Activated naive CD8-positive, alpha-beta T cell treated with anti-CD3 and anti-CD28 coated beads, Interleukin-2, amount 50 U/mL, for 16 hours (primary cell): ENCODE results near the gene NECAP2.
"Not testable (repeated sequence)": the region's sequence is repeated elsewhere in the genome, so short reads cannot be mapped to it uniquely, and the experiment has no call there.

ENCODE experiments used
- DNase-seq: peaks from one replicate; pipeline ENCODE4 v3.0.0-alpha.2; 2020; ENCODE audit warnings: low read depth, low spot score

The NECAP2 gene

GRCh38 chr1:16425125-16426025 is 15.1 kb upstream of the NECAP2 start:
- DNase-seq = no peak

GRCh38 chr1:16430606-16431005 is 9.9 kb upstream of the NECAP2 start:
- DNase-seq = no peak

GRCh38 chr1:16433030-16433429 is 7.5 kb upstream of the NECAP2 start:
- DNase-seq = no peak

- no peak for DNase-seq
These were observed 6.5 kb upstream of the NECAP2 start for GRCh38 chr1:16434007-16434406.

GRCh38 chr1:16434501-16434900 is 6.0 kb upstream of the NECAP2 start:
- no peak for DNase-seq

- no peak for DNase-seq
These were observed 3.5 kb upstream of the NECAP2 start, which contains the start of gene SPATA21 for GRCh38 chr1:16436946-16437474. SPATA21 (minus strand) TSS chr1:16437424; CDS start chr1:16431371, 6,053 bp downstream.

GRCh38 chr1:16438516-16438915 is 2.0 kb upstream of the NECAP2 start:
- DNase-seq = no peak

- no peak for DNase-seq
These were observed 1.6 kb upstream of the NECAP2 start for GRCh38 chr1:16438924-16439323.

GRCh38 chr1:16440131-16440469 is 424 bp upstream of the NECAP2 start:
- DNase-seq = no peak

- DNase-seq = no peak
These were observed 750 bp downstream of the NECAP2 start for GRCh38 chr1:16441282-16441665.

- DNase-seq = no peak
These were observed 1.7 kb downstream of the NECAP2 start for GRCh38 chr1:16442265-16442664.

- no peak for DNase-seq
These were observed 2.4 kb downstream of the NECAP2 start for GRCh38 chr1:16442941-16443340.

- DNase-seq = no peak
These were observed 3.6 kb downstream of the NECAP2 start for GRCh38 chr1:16443975-16444770.

- no peak for DNase-seq
These were observed 4.5 kb downstream of the NECAP2 start for GRCh38 chr1:16445052-16445451.

- DNase-seq = no peak
These were observed 5.6 kb downstream of the NECAP2 start for GRCh38 chr1:16446116-16446515.

- no peak for DNase-seq
These were observed 7.1 kb downstream of the NECAP2 start for GRCh38 chr1:16447641-16448040.

GRCh38 chr1:16449065-16449464 is 8.5 kb downstream of the NECAP2 start:
- DNase-seq = no peak

- DNase-seq = no peak
These were observed 9.1 kb downstream of the NECAP2 start for GRCh38 chr1:16449666-16450065.

GRCh38 chr1:16450863-16451481 is 10.4 kb downstream of the NECAP2 start:
- DNase-seq = no peak

GRCh38 chr1:16451841-16452528 is 11.5 kb downstream of the NECAP2 start:
- no peak for DNase-seq

- not testable (repeated sequence) for DNase-seq
These were observed 14.4 kb downstream of the NECAP2 start for GRCh38 chr1:16454909-16455308.
